Measurements from ENCODE around the gene SOX5. TPM values are rescaled to one million over a fixed set of nuclear protein-coding genes. Genes with fewer than 3 reads are reported as not detected.

Gene SOX5
- total and polyA plus RNA-seq, 9 of the 15 experiments (the other 6 are each of a cell fraction or from before 2014, with no cell fraction given): 8.3 to 16.5 (median 11.9) TPM

- H3K4me2 ChIP-seq (ENCODE audit: insufficient read depth, low read length): peak overlapping the region; percentile 40; the same call in 1 of the 2 replicates
- H4K20me1 ChIP-seq (replicated peaks; ENCODE audit: control insufficient read depth, insufficient read depth, low read length): no peaks in the 10 kb centered on the region
- WGBS (ENCODE audit: insufficient coverage, low coverage, missing lambda C conversion rate): 26% methylated on average over 6 of the region's 6 CpGs
- H3K9me3 ChIP-seq (replicated peaks; ENCODE audit: control insufficient read depth, insufficient read depth, low read depth, low read length): no peaks in the 10 kb centered on the region
- DNase-seq (ENCODE audit: extremely low read depth in 1 of 4, low spot score in 3 of 4) (no peak), FAIRE-seq (peak; percentile 49), ATAC-seq (peak; percentile 58)
- ChIA-PET POLR2A (interaction anchor here (1.4 kb wide), 1 partner anchor 10 kb away, joined by 5 read pairs; no protein-coding TSS in a partner anchor), CTCF (ENCODE audit: low intra/inter-chr PET ratio) (no interaction called here)
- H3K27ac ChIP-seq (ENCODE audit: extremely low read depth, low read depth, low read length): peak overlapping the region; percentile 50; the same call in 2 of the 3 replicates
- peaks cover 0 to 4% of the 10 kb centered on the region in 2 experiments; a peak in 3 of 5 replicates for H3K4me1 ChIP-seq (replicated peaks in 1 of 2; ENCODE audit: control insufficient read depth in 2 of 2, insufficient read depth in 2 of 2, low read length in 2 of 2)
- no peak overlapping the region for H3K4me3 ChIP-seq
- H2AFZ ChIP-seq (ENCODE audit: low read depth, low read length): peak overlapping the region; percentile 81
- H3K9me1 ChIP-seq (ENCODE audit: control insufficient read depth, insufficient read depth, low read length): no peaks in the 10 kb centered on the region
- no peaks in the 10 kb centered on the region; the same call in 2 of the 3 replicates for H3K36me3 ChIP-seq (ENCODE audit: control insufficient read depth, insufficient read depth, low read length)
- BruUV-seq (replicated peaks): no TSS peak
- peaks cover 24% of the 10 kb centered on the region for H3K79me2 ChIP-seq (ENCODE audit: control insufficient read depth, insufficient read depth, low read length)
- H3K27me3 ChIP-seq (ENCODE audit: control insufficient read depth in 2 of 2, insufficient read depth in 2 of 2, low read length in 2 of 2): no peaks in the 10 kb centered on the region
- intact Hi-C loops (cut with micrococcal nuclease): no loop called here
- H3K9ac ChIP-seq (ENCODE audit: insufficient read depth in 1 of 2, low read depth in 2 of 2, low read length in 2 of 2): peak overlapping the region in 1 of 2 experiments; percentile 28; a peak in 2 of 4 replicates
- in situ Hi-C loops (cut with MboI): no loop called here
- no peak for TF ChIP-seq TCF15 (CRISPR knock-in tag; IDR thresholded peaks at IDR 0.05)
- peak; percentile 12; the same call in 1 of the 2 replicates for TF ChIP-seq CC2D1A (IDR thresholded peaks at IDR 0.05)
- TF ChIP-seq PKNOX1 (IDR thresholded peaks at IDR 0.05): 0 out of 2 replicates have a peak, but pooled peaks have one; percentile 17
- TF ChIP-seq ZNF584 (CRISPR knock-in tag; IDR thresholded peaks at IDR 0.05; ENCODE audit: low read depth): no peak
- no peak for TF ChIP-seq NONO (IDR thresholded peaks at IDR 0.05; ENCODE audit: low read depth in 2 of 2, low read length in 1 of 2)
- no peak for TF ChIP-seq POLR2H (tag; IDR thresholded peaks at IDR 0.05; ENCODE audit: low read depth)
- TF ChIP-seq TBL1XR1 (IDR thresholded peaks at IDR 0.05; ENCODE audit: low read length in 2 of 2): no peak
- 0 out of 2 replicates have a peak, but pooled peaks have one; percentile 14 for TF ChIP-seq ARID1B (IDR thresholded peaks at IDR 0.05)
- TF ChIP-seq ZNF316 (IDR thresholded peaks at IDR 0.05): peak; percentile 95
- TF ChIP-seq CBX5 (IDR thresholded peaks at IDR 0.05; ENCODE audit: borderline replicate concordance, low read depth): no peak
- TF ChIP-seq CBX3 (IDR thresholded peaks at IDR 0.05; ENCODE audit: borderline replicate concordance in 1 of 2, low read length in 2 of 2): no peak
- TF ChIP-seq MYBL2 (IDR thresholded peaks at IDR 0.05; ENCODE audit: low read depth): peak; percentile 49; the same call in 1 of the 2 replicates
- no peak for TF ChIP-seq MYBL2 (CRISPR knock-in tag; IDR thresholded peaks at IDR 0.05; ENCODE audit: borderline replicate concordance)
- TF ChIP-seq MAFG (tag; conservative IDR thresholded peaks at IDR 0.05): peak; percentile 81
- TF ChIP-seq C11orf30 (IDR thresholded peaks at IDR 0.05; ENCODE audit: low read depth): peak; percentile 82
- TF ChIP-seq FOXM1 (IDR thresholded peaks at IDR 0.05; ENCODE audit: low read depth): 0 out of 2 replicates have a peak, but pooled peaks have one; percentile 56
- TF ChIP-seq FOXM1 (CRISPR knock-in tag; IDR thresholded peaks at IDR 0.05; ENCODE audit: low read depth): no peak
- TF ChIP-seq MAFF (IDR thresholded peaks at IDR 0.05; ENCODE audit: low read length): peak; percentile 62
- TF ChIP-seq TARDBP (IDR thresholded peaks at IDR 0.05): no peak
- no peak for TF ChIP-seq E2F6 (IDR thresholded peaks at IDR 0.05; ENCODE audit: borderline replicate concordance in 1 of 2, extremely low read depth in 1 of 2, insufficient read depth in 1 of 2, insufficient read length in 1 of 2, low read depth in 1 of 2, low read length in 1 of 2, poor library complexity in 1 of 2, severe bottlenecking in 1 of 2)
These were observed 241.2 kb downstream of the SOX5 start for GRCh38 chr12:23708185-23708837.
